Occipital lobe (tissue), 2 donors: ENCODE data around the gene PCDHGB4. TPM values are rescaled to one million over a fixed set of nuclear protein-coding genes. Genes with fewer than 3 reads are reported as not detected.
"Not testable (repeated sequence)": the region's sequence is repeated elsewhere in the genome, so short reads cannot be mapped to it uniquely, and the experiment has no call there.

Source experiments
- DNase-seq: peaks from one replicate; lab custom pipeline; 2025; lab: John Stamatoyannopoulos, UW
- total RNA-seq: library from RNA; depleted of rRNA; stranded (reverse); fragments of >200 nt; gene quantifications from one replicate; pipeline ENCODE4 v1.2.3, GENCODE V29; 2014

Gene PCDHGB4
- total RNA-seq, 1 donor from 2014 or later = 12.9 TPM

DNA sequence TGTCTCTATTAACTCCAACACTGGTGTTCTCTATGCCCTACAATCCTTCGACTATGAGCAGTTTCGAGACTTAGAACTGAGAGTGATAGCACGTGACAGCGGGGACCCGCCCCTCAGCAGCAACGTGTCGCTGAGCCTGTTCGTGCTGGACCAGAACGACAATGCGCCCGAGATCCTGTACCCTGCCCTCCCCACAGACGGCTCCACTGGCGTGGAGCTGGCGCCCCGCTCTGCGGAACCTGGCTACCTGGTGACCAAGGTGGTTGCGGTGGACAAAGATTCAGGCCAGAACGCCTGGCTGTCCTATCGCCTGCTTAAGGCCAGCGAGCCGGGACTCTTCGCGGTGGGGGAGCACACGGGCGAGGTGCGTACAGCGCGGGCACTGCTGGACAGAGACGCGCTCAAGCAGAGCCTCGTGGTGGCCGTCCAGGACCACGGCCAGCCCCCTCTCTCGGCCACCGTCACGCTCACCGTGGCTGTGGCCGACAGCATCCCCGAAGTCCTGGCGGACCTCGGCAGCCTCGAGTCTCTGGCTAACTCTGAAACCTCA lies 35.3 kb downstream of the PCDHGB4 start:
- DNase-seq = no peak

DNA sequence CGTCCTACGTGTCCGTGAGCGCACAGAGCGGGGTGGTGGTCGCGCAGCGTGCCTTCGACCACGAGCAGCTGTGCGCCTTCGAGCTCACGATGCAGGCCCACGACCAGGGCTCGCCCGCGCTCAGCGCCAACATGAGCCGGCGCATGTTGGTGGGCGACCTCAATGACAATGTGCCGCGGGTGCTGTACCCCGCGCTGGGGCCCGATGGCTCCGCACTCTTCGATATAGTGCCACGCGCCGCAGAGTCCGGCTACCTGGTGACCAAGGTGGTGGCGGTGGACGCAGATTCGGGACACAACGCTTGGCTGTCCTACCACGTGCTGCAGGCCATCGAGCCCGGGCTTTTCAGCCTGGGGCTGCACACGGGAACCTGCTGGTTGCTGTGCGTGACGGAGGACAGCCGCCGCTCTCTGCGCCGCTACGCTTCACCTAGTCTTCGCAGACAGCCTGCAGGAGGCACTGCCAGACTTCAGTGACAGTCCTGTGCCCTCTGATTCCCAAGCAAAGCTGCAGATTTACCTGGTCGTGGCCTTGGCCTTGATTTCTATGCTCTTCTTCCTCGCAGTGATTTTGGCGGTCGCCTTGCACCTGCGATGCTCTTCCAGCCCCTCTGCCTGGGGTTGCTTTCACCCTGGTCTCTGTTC lies 40.4 kb downstream of the PCDHGB4 start:
- no peak for DNase-seq

DNA sequence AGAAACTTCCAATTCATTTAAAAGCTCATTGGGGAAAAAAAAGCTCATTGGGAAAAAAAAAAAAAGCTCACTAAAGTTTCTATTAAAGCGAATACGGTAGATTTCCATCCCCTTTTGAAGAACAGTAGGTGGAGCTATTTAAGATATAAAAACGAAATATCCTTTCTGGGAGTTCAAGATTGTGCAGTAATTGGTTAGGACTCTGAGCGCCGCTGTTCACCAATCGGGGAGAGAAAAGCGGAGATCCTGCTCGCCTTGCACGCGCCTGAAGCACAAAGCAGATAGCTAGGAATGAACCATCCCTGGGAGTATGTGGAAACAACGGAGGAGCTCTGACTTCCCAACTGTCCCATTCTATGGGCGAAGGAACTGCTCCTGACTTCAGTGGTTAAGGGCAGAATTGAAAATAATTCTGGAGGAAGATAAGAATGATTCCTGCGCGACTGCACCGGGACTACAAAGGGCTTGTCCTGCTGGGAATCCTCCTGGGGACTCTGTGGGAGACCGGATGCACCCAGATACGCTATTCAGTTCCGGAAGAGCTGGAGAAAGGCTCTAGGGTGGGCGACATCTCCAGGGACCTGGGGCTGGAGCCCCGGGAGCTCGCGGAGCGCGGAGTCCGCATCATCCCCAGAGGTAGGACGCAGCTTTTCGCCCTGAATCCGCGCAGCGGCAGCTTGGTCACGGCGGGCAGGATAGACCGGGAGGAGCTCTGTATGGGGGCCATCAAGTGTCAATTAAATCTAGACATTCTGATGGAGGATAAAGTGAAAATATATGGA lies 43.0 kb downstream of the PCDHGB4 start, which contains the start of gene PCDHGA12:
PCDHGA12 (plus strand) TSS at position 176 of the 782 bp plus-strand sequence; CDS start at position 429, 253 bp downstream.
- no peak for DNase-seq

DNA sequence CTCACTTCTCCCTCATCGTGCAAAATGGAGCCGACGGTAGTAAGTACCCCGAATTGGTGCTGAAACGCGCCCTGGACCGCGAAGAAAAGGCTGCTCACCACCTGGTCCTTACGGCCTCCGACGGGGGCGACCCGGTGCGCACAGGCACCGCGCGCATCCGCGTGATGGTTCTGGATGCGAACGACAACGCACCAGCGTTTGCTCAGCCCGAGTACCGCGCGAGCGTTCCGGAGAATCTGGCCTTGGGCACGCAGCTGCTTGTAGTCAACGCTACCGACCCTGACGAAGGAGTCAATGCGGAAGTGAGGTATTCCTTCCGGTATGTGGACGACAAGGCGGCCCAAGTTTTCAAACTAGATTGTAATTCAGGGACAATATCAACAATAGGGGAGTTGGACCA lies 43.8 kb downstream of the PCDHGB4 start:
- DNase-seq = no peak

DNA sequence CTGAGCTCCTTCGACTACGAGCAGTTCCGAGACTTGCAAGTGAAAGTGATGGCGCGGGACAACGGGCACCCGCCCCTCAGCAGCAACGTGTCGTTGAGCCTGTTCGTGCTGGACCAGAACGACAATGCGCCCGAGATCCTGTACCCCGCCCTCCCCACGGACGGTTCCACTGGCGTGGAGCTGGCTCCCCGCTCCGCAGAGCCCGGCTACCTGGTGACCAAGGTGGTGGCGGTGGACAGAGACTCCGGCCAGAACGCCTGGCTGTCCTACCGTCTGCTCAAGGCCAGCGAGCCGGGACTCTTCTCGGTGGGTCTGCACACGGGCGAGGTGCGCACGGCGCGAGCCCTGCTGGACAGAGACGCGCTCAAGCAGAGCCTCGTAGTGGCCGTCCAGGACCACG lies 44.8 kb downstream of the PCDHGB4 start:
- DNase-seq = not testable (repeated sequence)

DNA sequence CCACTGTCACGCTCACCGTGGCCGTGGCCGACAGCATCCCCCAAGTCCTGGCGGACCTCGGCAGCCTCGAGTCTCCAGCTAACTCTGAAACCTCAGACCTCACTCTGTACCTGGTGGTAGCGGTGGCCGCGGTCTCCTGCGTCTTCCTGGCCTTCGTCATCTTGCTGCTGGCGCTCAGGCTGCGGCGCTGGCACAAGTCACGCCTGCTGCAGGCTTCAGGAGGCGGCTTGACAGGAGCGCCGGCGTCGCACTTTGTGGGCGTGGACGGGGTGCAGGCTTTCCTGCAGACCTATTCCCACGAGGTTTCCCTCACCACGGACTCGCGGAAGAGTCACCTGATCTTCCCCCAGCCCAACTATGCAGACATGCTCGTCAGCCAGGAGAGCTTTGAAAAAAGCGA lies 45.2 kb downstream of the PCDHGB4 start:
- DNase-seq = not testable (repeated sequence)

DNA sequence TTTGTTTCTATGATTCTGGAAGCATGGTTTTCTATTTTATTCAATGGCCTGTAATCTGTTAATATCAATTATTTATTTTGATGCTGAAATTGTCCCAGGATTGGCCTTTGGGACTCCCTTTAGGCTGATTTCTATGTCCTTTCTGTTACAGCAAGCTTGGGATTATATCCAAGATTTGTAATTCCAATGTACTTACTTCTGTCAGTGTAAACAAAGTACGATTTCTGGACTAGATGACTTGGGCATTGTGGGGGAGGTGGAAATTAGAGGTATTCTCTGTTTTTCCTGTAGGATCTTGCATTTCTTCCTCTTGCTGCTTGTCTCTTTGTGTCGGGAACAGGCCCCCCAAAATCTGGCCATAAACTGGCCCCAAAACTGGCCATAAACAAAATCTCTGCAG lies 46.5 kb downstream of the PCDHGB4 start:
- no peak for DNase-seq

DNA sequence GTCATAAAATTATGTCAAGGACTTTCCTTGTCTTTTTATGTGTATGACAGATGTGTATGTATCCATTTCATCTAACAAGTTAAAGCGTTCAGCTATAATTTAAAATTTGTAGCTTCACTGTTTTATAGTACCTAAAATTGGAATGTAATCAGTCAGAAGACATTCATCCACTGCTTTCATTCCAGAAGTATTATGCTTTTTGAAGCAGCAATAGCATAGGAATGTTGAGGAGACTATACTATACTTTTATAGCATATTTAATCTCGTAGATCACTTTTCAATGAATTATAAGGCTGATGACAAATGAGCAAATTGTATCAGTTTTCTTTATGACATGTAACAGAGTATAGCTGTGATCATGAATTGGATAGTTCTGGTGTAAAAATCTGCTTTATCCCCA lies 49.7 kb downstream of the PCDHGB4 start:
- DNase-seq = no peak

DNA sequence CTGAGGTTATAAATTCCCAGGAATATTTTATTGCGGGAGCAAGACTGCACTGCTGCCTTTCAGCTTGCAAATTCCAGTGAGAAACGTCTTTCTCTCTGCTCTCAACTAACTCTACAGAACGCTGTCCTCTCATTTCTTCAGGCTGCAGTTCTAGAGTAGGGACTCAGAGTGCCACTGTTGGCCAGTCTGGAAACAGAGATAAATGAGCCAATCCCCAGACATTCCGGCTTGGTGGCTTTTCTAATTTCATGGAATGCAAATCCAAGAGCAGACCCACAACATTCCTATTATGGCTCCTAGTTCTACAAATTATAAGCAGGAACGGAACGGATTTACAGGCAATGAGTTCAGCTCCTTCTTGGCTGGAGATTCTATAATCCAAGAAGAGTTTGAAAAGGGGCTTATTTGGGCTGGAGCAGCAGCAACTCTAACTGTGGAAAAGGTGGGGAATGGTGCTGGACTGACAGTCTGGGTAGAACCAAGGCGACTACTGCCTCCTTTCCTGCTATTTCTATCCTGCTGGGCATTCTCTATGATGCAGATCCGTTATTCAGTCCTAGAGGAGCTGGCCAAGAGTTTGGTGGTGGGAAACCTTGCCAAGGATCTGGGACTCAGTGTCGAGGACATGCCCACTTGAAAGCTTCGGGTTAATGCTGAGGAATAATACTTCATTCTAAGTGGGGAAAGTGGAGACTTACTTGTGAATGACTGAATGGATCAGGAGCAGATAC lies 52.1 kb downstream of the PCDHGB4 start:
- DNase-seq = no peak

Other genes starting within 250 kb of the PCDHGB4 start
- gene PCDHB6, start 237.6 kb upstream of the PCDHGB4 start, total RNA-seq = 3.1 TPM
- 13.4 TPM for gene PCDHB7, start 215.1 kb upstream of the PCDHGB4 start, total RNA-seq
- 8.6 TPM for gene PCDHB8, start 209.9 kb upstream of the PCDHGB4 start, total RNA-seq
- 4.5 TPM for gene PCDHB16, start 205.3 kb upstream of the PCDHGB4 start, total RNA-seq
- 6.1 TPM for gene PCDHB9, start 200.5 kb upstream of the PCDHGB4 start, total RNA-seq
- gene PCDHB10, start 195.3 kb upstream of the PCDHGB4 start, total RNA-seq = 13.1 TPM
- gene PCDHB11, start 188.1 kb upstream of the PCDHGB4 start, total RNA-seq = 10.5 TPM
- 14.8 TPM for gene PCDHB12, start 179.0 kb upstream of the PCDHGB4 start, total RNA-seq
- 9.2 TPM for gene PCDHB13, start 173.8 kb upstream of the PCDHGB4 start, total RNA-seq
- 13.4 TPM for gene PCDHB14, start 164.4 kb upstream of the PCDHGB4 start, total RNA-seq
- 22.1 TPM for gene PCDHB15, start 142.3 kb upstream of the PCDHGB4 start, total RNA-seq
- gene SLC25A2, start 83.6 kb upstream of the PCDHGB4 start, total RNA-seq = not detected
- gene TAF7, start 66.9 kb upstream of the PCDHGB4 start, total RNA-seq = 127 TPM
- gene PCDHGA1, start 57.2 kb upstream of the PCDHGB4 start, total RNA-seq = 4.8 TPM
- gene PCDHGA2, start 48.9 kb upstream of the PCDHGB4 start, total RNA-seq = 6.9 TPM
- 4.7 TPM for gene PCDHGA3, start 43.9 kb upstream of the PCDHGB4 start, total RNA-seq
- 7.8 TPM for gene PCDHGB1, start 37.6 kb upstream of the PCDHGB4 start, total RNA-seq
- gene PCDHGA4, start 32.7 kb upstream of the PCDHGB4 start, total RNA-seq = 8.4 TPM
- gene PCDHGB2, start 27.7 kb upstream of the PCDHGB4 start, total RNA-seq = 8.3 TPM
- 6.6 TPM for gene PCDHGA5, start 23.5 kb upstream of the PCDHGB4 start, total RNA-seq
- gene PCDHGB3, start 17.5 kb upstream of the PCDHGB4 start, total RNA-seq = 12.3 TPM
- 12.3 TPM for gene PCDHGA6, start 13.8 kb upstream of the PCDHGB4 start, total RNA-seq
- 8.4 TPM for gene PCDHGA7, start 5.0 kb upstream of the PCDHGB4 start, total RNA-seq
- gene PCDHGA8, start 4.9 kb downstream of the PCDHGB4 start, total RNA-seq = 8.0 TPM
- 18.1 TPM for gene PCDHGB5, start 10.2 kb downstream of the PCDHGB4 start, total RNA-seq
- 11.9 TPM for gene PCDHGA9, start 15.1 kb downstream of the PCDHGB4 start, total RNA-seq
- 12.8 TPM for gene PCDHGB6, start 20.3 kb downstream of the PCDHGB4 start, total RNA-seq
- gene PCDHGA10, start 25.3 kb downstream of the PCDHGB4 start, total RNA-seq = 12.0 TPM
- gene PCDHGB7, start 30.0 kb downstream of the PCDHGB4 start, total RNA-seq = 15.6 TPM
- 16.4 TPM for gene PCDHGA11, start 33.4 kb downstream of the PCDHGB4 start, total RNA-seq
- 6.9 TPM for gene PCDHGA12, start 42.8 kb downstream of the PCDHGB4 start, total RNA-seq
- gene PCDHGC3, start 88.3 kb downstream of the PCDHGB4 start, total RNA-seq = 35.6 TPM
- 91.2 TPM for gene PCDHGC4, start 97.3 kb downstream of the PCDHGB4 start, total RNA-seq
- 6.2 TPM for gene PCDHGC5, start 101.4 kb downstream of the PCDHGB4 start, total RNA-seq
- 18.4 TPM for gene DIAPH1, start 231.3 kb downstream of the PCDHGB4 start, total RNA-seq
- gene HDAC3, start 249.2 kb downstream of the PCDHGB4 start, total RNA-seq = 46.5 TPM
- 8.4 TPM for gene RELL2, start 249.3 kb downstream of the PCDHGB4 start, total RNA-seq